GM18951 (cell line): ENCODE results near the gene DYNLT1.
"Not testable (repeated sequence)": the region's sequence is repeated elsewhere in the genome, so short reads cannot be mapped to it uniquely, and the experiment has no call there.

Source experiments
- POLR2A ChIP-seq: IDR thresholded peaks from 4 replicates; pipeline ENCODE4 v1.6.1; 2011; ENCODE audit warnings: mild to moderate bottlenecking; ENCODE audit not compliant: insufficient read length, insufficient read depth; ENCODE audit errors: extremely low read depth
- in situ Hi-C: fragments of 300-500 bp; cut with MboI; formaldehyde crosslinking; loops from one replicate; pipeline ENCODE4 v1.12.0; 2022; ENCODE audit warnings: low sequenced_read_pairs, mixed read lengths, inconsistent platforms; ENCODE audit not compliant: unreplicated experiment

The DYNLT1 gene

GRCh38 chr6:158672726-158673125 lies 28.2 kb upstream of the DYNLT1 start:
- in situ Hi-C loops, result no loop called here
- no peak for TF ChIP-seq POLR2A

DNA sequence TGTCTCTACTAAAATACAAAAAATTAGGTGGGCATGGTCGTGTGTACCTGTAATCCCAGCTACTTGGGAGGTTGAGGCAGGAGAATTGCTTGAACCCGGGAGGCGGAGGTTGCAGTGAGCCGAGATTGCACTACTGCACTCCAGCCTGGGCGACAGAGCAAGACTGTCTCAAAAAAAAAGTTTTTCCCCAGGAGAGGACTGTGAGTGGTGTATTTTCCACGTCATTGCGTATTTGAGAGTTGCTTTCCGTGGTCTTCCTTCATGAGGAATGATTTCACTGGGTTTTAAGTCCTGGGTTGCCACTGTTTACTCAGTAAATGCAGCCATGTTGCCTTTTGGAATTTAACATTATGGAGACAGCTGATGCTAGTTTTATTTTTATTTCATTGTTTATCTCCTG lies 27.6 kb upstream of the DYNLT1 start:
- in situ Hi-C loops, result not testable (repeated sequence)

DNA sequence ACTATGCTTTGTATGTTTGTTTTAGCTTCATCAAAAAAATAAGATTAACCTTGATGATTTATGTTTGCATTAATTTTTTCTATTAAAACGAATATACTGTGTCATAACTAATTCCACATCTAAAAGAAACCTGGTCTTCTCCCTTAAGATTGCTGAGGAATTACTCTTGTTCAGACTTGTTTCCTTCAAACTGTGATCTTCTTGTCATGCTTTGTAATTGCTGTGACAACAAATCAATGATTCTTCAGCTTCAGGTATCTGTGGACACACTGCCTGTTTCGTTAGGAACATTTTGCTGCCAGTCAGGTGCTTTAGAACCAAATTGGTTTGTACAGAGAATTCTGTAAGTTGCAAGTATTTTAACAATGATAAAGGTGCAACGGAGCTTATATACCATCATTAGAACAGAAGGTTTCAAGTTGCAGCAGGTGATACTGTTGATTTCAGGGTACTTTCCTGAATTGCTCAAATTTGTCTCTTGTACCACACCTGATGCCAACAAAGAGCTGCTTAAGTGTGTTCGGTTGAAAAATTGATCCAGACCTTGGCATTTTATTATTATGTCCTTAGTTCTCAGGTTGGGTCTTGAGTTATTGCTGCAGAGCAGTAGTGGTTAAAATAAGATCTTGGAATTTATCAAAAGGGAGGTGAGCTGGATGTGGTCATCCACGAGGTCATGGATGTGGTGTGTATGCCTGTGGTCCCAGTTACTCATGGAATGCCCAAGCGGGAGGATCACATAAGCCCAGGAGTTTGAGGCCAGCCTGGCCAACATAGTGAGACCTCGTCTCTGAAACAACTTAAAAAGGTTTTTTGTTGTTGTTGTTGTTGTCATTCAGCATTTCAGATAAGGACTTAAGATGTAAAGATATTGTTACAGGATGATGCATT lies 24.8 kb upstream of the DYNLT1 start:
- in situ Hi-C loops, result no loop called here
- no peak for TF ChIP-seq POLR2A

GRCh38 chr6:158668707-158669103 lies 24.2 kb upstream of the DYNLT1 start:
- no peak for TF ChIP-seq POLR2A
- in situ Hi-C loops, result no loop called here

GRCh38 chr6:158667360-158667981 lies 22.9 kb upstream of the DYNLT1 start:
- in situ Hi-C loops, result no loop called here
- no peak for TF ChIP-seq POLR2A

GRCh38 chr6:158666628-158667359 lies 22.3 kb upstream of the DYNLT1 start:
- TF ChIP-seq POLR2A, result no peak
- in situ Hi-C loops, result no loop called here

- TF ChIP-seq POLR2A, result no peak
- in situ Hi-C loops, result no loop called here
Observed at GRCh38 chr6:158665332-158665731, 20.8 kb upstream of the DYNLT1 start.

DNA sequence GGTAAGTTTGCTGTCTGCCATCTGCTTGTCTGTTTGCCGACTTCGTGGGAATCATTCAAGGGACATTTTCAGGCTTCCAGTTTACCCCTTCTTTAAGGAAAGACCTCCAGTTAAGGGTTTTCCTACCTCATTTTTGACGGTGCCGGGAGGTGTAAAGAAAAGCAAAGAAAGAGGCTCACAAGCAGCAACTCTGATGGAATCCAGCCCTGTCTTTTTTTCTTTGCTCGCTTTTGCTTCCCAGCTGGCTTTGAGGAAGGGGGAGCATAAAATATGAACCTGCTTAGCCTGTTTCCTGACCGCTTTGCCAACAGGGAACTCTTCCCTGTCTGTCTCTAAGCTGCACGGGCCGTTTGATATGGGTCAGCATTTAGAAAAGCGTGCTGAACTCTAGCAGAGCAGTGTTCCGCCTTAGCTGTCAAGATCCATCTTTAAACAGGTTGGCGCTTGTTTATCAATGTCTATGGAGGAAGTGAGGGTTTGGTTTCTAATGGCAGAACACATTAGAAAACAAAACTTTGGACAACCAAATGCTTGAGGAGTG lies 19.2 kb upstream of the DYNLT1 start:
- no peak for TF ChIP-seq POLR2A
- in situ Hi-C loops, result no loop called here

DNA sequence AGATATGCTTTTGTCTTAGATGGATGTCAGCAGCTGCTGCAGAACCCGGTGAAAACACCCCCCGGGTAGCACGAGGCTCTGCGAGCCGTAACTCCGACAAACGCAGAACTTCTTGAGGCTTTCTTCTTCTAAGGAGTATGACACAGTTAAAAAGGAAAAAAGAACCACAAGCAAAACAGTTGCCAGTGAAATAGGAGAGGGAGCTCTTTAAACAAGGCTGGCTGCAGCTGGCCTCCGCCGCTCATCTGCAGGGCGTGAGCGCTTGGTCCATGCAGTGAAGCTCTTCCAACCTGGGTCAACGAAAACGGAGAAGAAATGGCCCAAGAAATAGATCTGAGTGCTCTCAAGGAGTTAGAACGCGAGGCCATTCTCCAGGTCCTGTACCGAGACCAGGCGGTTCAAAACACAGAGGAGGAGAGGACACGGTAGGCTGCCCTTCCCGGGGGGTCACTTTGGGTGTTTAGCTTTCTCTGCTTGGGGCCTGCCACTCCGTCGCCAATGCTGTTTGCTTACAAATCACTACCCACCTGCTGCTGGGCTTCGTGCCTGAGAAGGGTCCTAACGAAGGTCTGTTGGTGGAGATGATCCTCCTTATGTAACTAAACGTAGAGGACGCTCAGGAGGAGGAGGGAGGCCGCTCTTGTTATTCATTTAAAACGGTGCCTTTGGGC lies 18.5 kb upstream of the DYNLT1 start:
- in situ Hi-C loops, result no loop called here
- no peak for TF ChIP-seq POLR2A

GRCh38 chr6:158662607-158662953 lies 18.0 kb upstream of the DYNLT1 start:
- in situ Hi-C loops, result no loop called here
- TF ChIP-seq POLR2A, result no peak

GRCh38 chr6:158661156-158661685 lies 16.7 kb upstream of the DYNLT1 start:
- in situ Hi-C loops, result no loop called here

GRCh38 chr6:158660333-158660754 lies 15.8 kb upstream of the DYNLT1 start:
- in situ Hi-C loops, result no loop called here
- TF ChIP-seq POLR2A, result no peak

More at GRCh38 chr6:158661156-158661685, 16.7 kb upstream of the DYNLT1 start:
- no peak for TF ChIP-seq POLR2A

DNA sequence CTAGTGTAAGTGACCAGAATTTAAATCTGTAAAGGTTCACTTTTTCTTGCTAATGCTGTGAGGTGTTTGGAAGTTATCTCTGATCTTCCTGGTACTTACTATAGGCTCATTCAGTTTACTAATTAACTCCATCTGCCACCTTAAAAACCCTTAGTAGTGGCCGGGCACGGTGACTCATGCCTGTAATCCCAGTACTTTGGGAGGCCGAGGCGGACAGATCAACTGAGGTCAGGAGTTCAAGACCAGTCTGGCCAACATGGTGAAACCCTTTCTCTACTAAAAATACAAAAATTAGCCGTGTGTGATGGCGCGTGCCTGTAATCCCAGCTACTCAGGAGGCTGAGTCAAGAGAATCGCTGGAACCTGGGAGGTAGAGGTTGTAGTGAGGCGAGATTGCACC lies 12.4 kb upstream of the DYNLT1 start:
- in situ Hi-C loops, result not testable (repeated sequence)
